ENCODE results near the gene GRB10.

- TF ChIP-seq CTCF (IDR thresholded peaks at IDR 0.05) = no peak
- TF ChIP-seq POLR2A (IDR thresholded peaks at IDR 0.05) = no peak
Measured at GRCh38 chr7:50805447-50806125, 22.9 kb upstream of the GRB10 start.
